H1 (cell line): ENCODE results near the gene KLHL29. TPM values are rescaled to one million over a fixed set of nuclear protein-coding genes. Genes with fewer than 3 reads are reported as not detected.

Source experiments
- CTCF ChIA-PET: fragments of 300-600 bp; sonication (Branson Sonifier 250); formaldehyde crosslinking; loops from one replicate; lab custom pipeline; 2021; ENCODE audit not compliant: partially characterized antibody; lab: Charles Lee
- POLR2A ChIA-PET: fragments of 300-600 bp; sonication (Branson Sonifier 250); formaldehyde crosslinking; loops from one replicate; lab custom pipeline; 2021; ENCODE audit warnings: inconsistent platforms; ENCODE audit not compliant: partially characterized antibody; lab: Charles Lee
- DNase-seq, 2 experiments: peaks; one replicate each; pipeline versions ENCODE4 v3.0.0 to v3.0.0-alpha.2; 2010 to 2022; ENCODE audit warnings: low spot score in 2 of 2, low read depth in 1 of 2, mixed read lengths in 1 of 2
- FAIRE-seq: peaks from 2 replicates; lab custom pipeline; 2011; peaks lifted over from hg19 to GRCh38; lab: Jason Lieb, UNC
- H2AFZ ChIP-seq: 2 replicates; pipeline ENCODE4 v1.8.1; 2012; ENCODE audit warnings: low read length, inconsistent platforms
- H2AK5ac ChIP-seq: 2 replicates; pipeline ENCODE4 v1.6.1; 2013; ENCODE audit warnings: low read depth, low read length
- H2BK120ac ChIP-seq: replicated peaks from 2 replicates; pipeline ENCODE3; 2013; ENCODE audit warnings: low read depth, low read length, inconsistent platforms
- H2BK12ac ChIP-seq: 2 replicates; pipeline ENCODE4 v1.6.1; 2013; ENCODE audit warnings: low read depth, low read length
- H2BK15ac ChIP-seq: 2 replicates; pipeline ENCODE4 v1.6.1; 2013; ENCODE audit warnings: low read length
- H2BK20ac ChIP-seq: 2 replicates; pipeline ENCODE4 v1.6.1; 2013; ENCODE audit warnings: low read length
- H2BK5ac ChIP-seq: 2 replicates; pipeline ENCODE4 v1.6.1; 2013; ENCODE audit warnings: low read depth, low read length
- H3K14ac ChIP-seq: 2 replicates; pipeline ENCODE4 v1.6.1; 2013; ENCODE audit warnings: inconsistent platforms; ENCODE audit not compliant: insufficient read length
- H3K18ac ChIP-seq: 2 replicates; pipeline ENCODE4 v1.6.1; 2013; ENCODE audit warnings: low read length; ENCODE audit errors: extremely low read depth
- H3K23ac ChIP-seq: 2 replicates; pipeline ENCODE4 v1.6.1; 2013; ENCODE audit warnings: inconsistent platforms; ENCODE audit not compliant: insufficient read length
- H3K23me2 ChIP-seq: 2 replicates; pipeline ENCODE4 v1.6.1; 2013; ENCODE audit warnings: low read depth, low read length
- H3K27ac ChIP-seq: 2 replicates; pipeline ENCODE4 v1.6.1; 2011; ENCODE audit warnings: low read depth, low read length, inconsistent platforms
- H3K27me3 ChIP-seq, 4 experiments: replicated peaks in 1 of 4; 1 replicate in 1 of 4; 2 replicates in 3 of 4; pipeline versions ENCODE4 v1.6.1 to v1.8.1; 2011 to 2013; ENCODE audit warnings: low read length in 3 of 4, mild to moderate bottlenecking in 3 of 4, inconsistent platforms in 2 of 4, mixed read lengths in 2 of 4, moderate library complexity in 1 of 4; ENCODE audit not compliant: control insufficient read depth in 3 of 4, insufficient read depth in 3 of 4; ENCODE audit errors: extremely low read depth in 1 of 4
- H3K36me3 ChIP-seq, 4 experiments: 2 replicates each; pipeline versions ENCODE4 v1.6.1 to v1.8.1; 2011 to 2013; ENCODE audit warnings: mild to moderate bottlenecking in 4 of 4, low read length in 3 of 4, moderate library complexity in 2 of 4, control low read depth in 1 of 4, inconsistent platforms in 1 of 4; ENCODE audit not compliant: insufficient read depth in 4 of 4, control insufficient read depth in 2 of 4
- H3K4ac ChIP-seq: replicated peaks from 2 replicates; pipeline ENCODE3; 2013; ENCODE audit warnings: low read length, low read depth, mixed read lengths, inconsistent platforms; ENCODE audit not compliant: insufficient read length
- H3K4me1 ChIP-seq, 4 experiments: replicated peaks in 1 of 4; 1 replicate in 1 of 4; 2 replicates in 3 of 4; pipeline versions ENCODE4 v1.6.1 to v1.8.1; 2011 to 2013; ENCODE audit warnings: low read length in 3 of 4, inconsistent platforms in 2 of 4, mixed read lengths in 1 of 4; ENCODE audit not compliant: insufficient read depth in 4 of 4, control insufficient read depth in 3 of 4
- H3K4me2 ChIP-seq, 2 experiments: 2 replicates each; pipeline versions ENCODE4 v1.6.1 to v1.8.1; 2011 to 2013; ENCODE audit warnings: low read depth in 2 of 2, low read length in 2 of 2, control low read depth in 1 of 2, inconsistent platforms in 1 of 2, mild to moderate bottlenecking in 1 of 2; ENCODE audit not compliant: insufficient read depth in 1 of 2
- H3K4me3 ChIP-seq, 4 experiments: fragments of 200-600, 300-600 bp in 1 of 4; sonication (generic), shearing (Covaris generic), sonication (Bioruptor Twin) in 1 of 4; 2 replicates each; pipeline versions ENCODE4 v1.5.1 to v1.8.1; 2011 to 2016; ENCODE audit warnings: low read length in 4 of 4, low read depth in 3 of 4, control low read depth in 2 of 4, inconsistent platforms in 2 of 4, mild to moderate bottlenecking in 2 of 4, mixed read lengths in 1 of 4, moderate library complexity in 1 of 4; ENCODE audit not compliant: insufficient read depth in 2 of 4; ENCODE audit errors: extremely low read depth in 1 of 4
- H3K56ac ChIP-seq: replicated peaks from 2 replicates; pipeline ENCODE3; 2013; ENCODE audit warnings: low read depth, mild to moderate bottlenecking, mixed read lengths, low read length, inconsistent platforms; ENCODE audit not compliant: insufficient read length
- H3K79me1 ChIP-seq: 2 replicates; pipeline ENCODE4 v1.6.1; 2013; ENCODE audit warnings: low read depth, low read length, control low read depth
- H3K79me2 ChIP-seq, 2 experiments: 2 replicates each; pipeline versions ENCODE4 v1.6.1 to v1.8.1; 2012 to 2013; ENCODE audit warnings: low read length in 2 of 2, mild to moderate bottlenecking in 2 of 2, inconsistent platforms in 1 of 2; ENCODE audit not compliant: insufficient read depth in 2 of 2, control insufficient read depth in 1 of 2
- H3K9ac ChIP-seq, 4 experiments: replicated peaks in 1 of 4; 1 replicate in 1 of 4; 2 replicates in 3 of 4; pipeline versions ENCODE4 v1.6.1 to v1.8.1; 2011 to 2013; ENCODE audit warnings: low read depth in 3 of 4, low read length in 3 of 4, control low read depth in 2 of 4, mild to moderate bottlenecking in 2 of 4, moderate library complexity in 2 of 4, inconsistent platforms in 1 of 4; ENCODE audit errors: extremely low read depth in 1 of 4
- H3K9me3 ChIP-seq, 2 experiments: 2 replicates each; pipeline versions ENCODE4 v1.6.1 to v1.8.1; 2012 to 2013; ENCODE audit warnings: mild to moderate bottlenecking in 2 of 2, moderate library complexity in 2 of 2, control low read depth in 1 of 2, inconsistent platforms in 1 of 2, low read depth in 1 of 2, low read length in 1 of 2, mixed read lengths in 1 of 2; ENCODE audit not compliant: insufficient read depth in 2 of 2
- H4K20me1 ChIP-seq, 2 experiments: replicated peaks in 1 of 2; 2 replicates each; pipeline versions ENCODE3 to v1.8.1; 2011 to 2013; ENCODE audit warnings: inconsistent platforms in 2 of 2, low read length in 2 of 2, mild to moderate bottlenecking in 1 of 2; ENCODE audit not compliant: insufficient read depth in 2 of 2, control insufficient read depth in 1 of 2
- H4K5ac ChIP-seq: 2 replicates; pipeline ENCODE4 v1.6.1; 2013; ENCODE audit warnings: low read length, low read depth, mixed read lengths, inconsistent platforms; ENCODE audit not compliant: insufficient read length
- H4K8ac ChIP-seq: 2 replicates; pipeline ENCODE4 v1.8.0; 2013; ENCODE audit warnings: mild to moderate bottlenecking, moderate library complexity, low read length, inconsistent platforms; ENCODE audit not compliant: insufficient read depth; ENCODE audit errors: extremely low read depth
- H4K91ac ChIP-seq: replicated peaks from 2 replicates; pipeline ENCODE3; 2013; ENCODE audit warnings: low read length, mixed read lengths, inconsistent platforms; ENCODE audit not compliant: insufficient read length
- BACH1 ChIP-seq: IDR thresholded peaks from 2 replicates; pipeline ENCODE4 v1.6.1; 2012; ENCODE audit warnings: low read length, improper control_type of control experiment
- CBX8 ChIP-seq: fragments of 300-800, 300-1000 bp; sonication (generic); IDR thresholded peaks from 2 replicates; pipeline ENCODE4 v1.7.1; 2016; ENCODE audit warnings: low read depth, low read length, borderline replicate concordance
- CEBPB ChIP-seq: IDR thresholded peaks from 2 replicates; pipeline ENCODE4 v1.6.1; 2012; ENCODE audit warnings: low read depth, low read length
- HDAC2 ChIP-seq, 2 experiments: fragments of 300-600 bp in 1 of 2; sonication (generic) in 1 of 2; IDR thresholded peaks; 2 replicates each; pipeline ENCODE4 v1.6.1; 2011 to 2012; ENCODE audit warnings: low read depth in 2 of 2, low read length in 2 of 2, mild to moderate bottlenecking in 2 of 2, moderate library complexity in 2 of 2, borderline replicate concordance in 1 of 2, inconsistent platforms in 1 of 2
- JUN ChIP-seq: IDR thresholded peaks from 2 replicates; pipeline ENCODE4 v1.6.1; 2011; ENCODE audit warnings: low read depth, mild to moderate bottlenecking, improper control_type of control experiment, low read length
- KDM1A ChIP-seq: fragments of 200-600, 300-600 bp; sonication (generic); IDR thresholded peaks from 2 replicates; pipeline ENCODE4 v1.7.1; 2016; ENCODE audit warnings: mild to moderate bottlenecking, low read length, borderline replicate concordance
- KDM5A ChIP-seq: fragments of 200-600 bp; IDR thresholded peaks from 2 replicates; pipeline ENCODE4 v1.7.1; 2012; ENCODE audit warnings: mild to moderate bottlenecking, low read length, inconsistent platforms, mixed read lengths
- POLR2AphosphoS5 ChIP-seq: IDR thresholded peaks from 2 replicates; pipeline ENCODE4 v1.6.1; 2011; ENCODE audit warnings: low read depth, low read length
- SIX5 ChIP-seq: IDR thresholded peaks from 2 replicates; pipeline ENCODE4 v1.6.1; 2011; ENCODE audit warnings: mild to moderate bottlenecking, low read depth, low read length
- SRF ChIP-seq: IDR thresholded peaks from 2 replicates; pipeline ENCODE4 v1.6.1; 2011; ENCODE audit warnings: mild to moderate bottlenecking, low read depth, low read length, moderate library complexity
- SUZ12 ChIP-seq: fragments of 200-600 bp; sonication (generic); IDR thresholded peaks from 2 replicates; pipeline ENCODE4 v1.6.1; 2012; ENCODE audit warnings: mild to moderate bottlenecking, inconsistent platforms, low read length, moderate library complexity, mixed read lengths
- TEAD4 ChIP-seq: IDR thresholded peaks from 2 replicates; pipeline ENCODE4 v1.6.1; 2012; ENCODE audit warnings: low read depth, low read length, inconsistent platforms, mixed read lengths
- WGBS, 2 experiments: shearing (Covaris generic) in 1 of 2; methylation state at CpG; one replicate each; pipeline versions ENCODE4 v1.1.6 to v1.1.7; 2013 to 2015; ENCODE audit warnings: low lambda C conversion rate in 2 of 2, mixed read lengths in 2 of 2, inconsistent platforms in 1 of 2, low coverage in 1 of 2, missing lambda C conversion rate in 1 of 2; ENCODE audit not compliant: insufficient replicate concordance in 2 of 2, insufficient coverage in 1 of 2, insufficient read length in 1 of 2; ENCODE audit errors: extremely low coverage in 1 of 2, missing lambda C conversion rate in 1 of 2; 5-methylcytosine and 5-hydroxymethylcytosine counted together
- polyA plus RNA-seq, 7 experiments: library from polyadenylated mRNA; depleted of rRNA in 3 of 7; stranded (reverse) in 5 of 7; unstranded in 2 of 7; fragments of >200 nt in 5 of 7; fragments of 200-250 nt in 2 of 7; gene quantifications; 1 replicate in 5 of 7; 2 replicates in 1 of 7; 4 replicates in 1 of 7; pipeline versions ENCODE4 v1.2.1 to v1.2.3, GENCODE V29; 2011 to 2013; ENCODE audit warnings: missing spikeins in 2 of 7, mixed read lengths in 2 of 7
- total RNA-seq: library from RNA; stranded (reverse); fragmentation: NEBNext Ultra II Directional; extraction: Animal tissue kit (Norgen Biotek cat#: 25700); gene quantifications from 2 replicates; pipeline ENCODE4 v1.2.1, GENCODE V29; 2021

The KLHL29 gene
- total and polyA plus RNA-seq, 2 of the 8 experiments (the other 6 are each of a cell fraction or from before 2014, with no cell fraction given) = 1.1 to 4.7 TPM

DNA sequence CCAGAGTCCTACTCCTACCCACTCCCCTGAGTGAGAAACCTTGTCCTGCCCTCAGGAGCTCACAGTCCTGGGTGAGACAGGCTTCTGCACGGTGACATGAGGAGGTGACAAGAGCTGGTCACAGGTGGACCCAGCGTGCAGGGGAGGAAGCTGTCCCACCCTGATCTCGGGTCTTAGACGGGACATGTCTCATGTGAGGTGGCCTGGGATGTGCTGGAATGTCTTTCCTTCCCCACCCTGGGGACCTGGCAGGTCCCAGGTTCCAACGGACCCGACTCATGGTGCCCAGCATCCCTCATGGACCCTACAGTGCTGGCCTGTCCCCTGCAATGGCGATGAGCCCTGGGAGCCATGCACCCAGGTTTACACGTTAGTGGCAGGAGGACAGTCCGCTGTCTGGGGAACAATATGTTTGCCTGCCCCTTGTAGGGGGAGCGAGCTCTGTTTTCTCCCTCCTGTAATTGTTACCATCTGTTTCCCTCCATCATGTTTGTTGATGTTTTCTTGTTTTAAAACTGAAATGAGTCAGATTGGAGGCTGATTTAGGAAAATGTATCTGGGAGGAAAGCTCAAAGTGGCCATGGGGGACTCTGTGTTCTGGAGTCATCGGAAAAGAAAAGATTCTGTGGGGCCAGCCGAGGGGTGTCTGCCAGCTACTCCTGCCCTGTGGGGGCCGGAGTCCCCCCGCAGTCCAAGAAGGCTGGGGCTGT is 238.1 kb downstream of the KLHL29 start:
- FAIRE-seq = no peak
- no peak overlapping the region for H3K4ac ChIP-seq
- no peak overlapping the region for H3K56ac ChIP-seq
- WGBS, 2 experiments = 84% methylated on average over 14 of the region's 14 CpGs; no CpG with 5 or more reads in 1 of the 2 experiments
- no peak overlapping the region for H2BK120ac ChIP-seq
- no peak overlapping the region for H2BK20ac ChIP-seq
- no peak overlapping the region for H2BK12ac ChIP-seq
- H4K5ac ChIP-seq = no peak overlapping the region
- H4K20me1 ChIP-seq = no peaks in the 10 kb centered on the region
- no peak overlapping the region for H3K9ac ChIP-seq
- no peak overlapping the region for H2BK15ac ChIP-seq
- H3K4me1 ChIP-seq = peaks cover 0 to 6% (median 0%) of the 10 kb centered on the region in 4 experiments; a peak in 1 of 7 replicates
- ChIA-PET CTCF (interaction anchor here (0.6 to 8.8 kb wide), 29 partner anchors 9 to 330 kb away, joined by 3 to 148 read pairs (median 4); no protein-coding TSS in a partner anchor), POLR2A (no interaction called here)
- no peak for DNase-seq
- H4K8ac ChIP-seq = no peak overlapping the region; the same call in 1 of the 2 replicates
- no peak overlapping the region for H3K27ac ChIP-seq
- no peak overlapping the region for H2AFZ ChIP-seq
- no peak overlapping the region for H3K4me3 ChIP-seq
- H3K14ac ChIP-seq = no peak overlapping the region
- H3K23me2 ChIP-seq = no peaks in the 10 kb centered on the region
- no peak overlapping the region for H2BK5ac ChIP-seq
- H3K36me3 ChIP-seq = no peaks in the 10 kb centered on the region
- H2AK5ac ChIP-seq = no peak overlapping the region
- no peak overlapping the region for H4K91ac ChIP-seq
- no peaks in the 10 kb centered on the region for H3K79me1 ChIP-seq
- no peak overlapping the region for H3K18ac ChIP-seq
- peaks cover 0 to 8% of the 10 kb centered on the region in 2 experiments; a peak in 2 of 4 replicates for H3K9me3 ChIP-seq
- H3K4me2 ChIP-seq = no peak overlapping the region
- H3K23ac ChIP-seq = no peak overlapping the region
- no peaks in the 10 kb centered on the region for H3K79me2 ChIP-seq
- no peaks in the 10 kb centered on the region; a peak in 1 of 7 replicates for H3K27me3 ChIP-seq
- no peak for TF ChIP-seq BACH1
- TF ChIP-seq HDAC2 (IDR thresholded peaks at IDR 0.05; ENCODE audit: borderline replicate concordance in 1 of 2, low read depth in 2 of 2, low read length in 2 of 2) = no peak
- no peak for TF ChIP-seq SUZ12
- TF ChIP-seq KDM5A = no peak
- no peak for TF ChIP-seq SIX5
- no peak for TF ChIP-seq CEBPB
- no peak for TF ChIP-seq JUN
- TF ChIP-seq KDM1A = no peak
- TF ChIP-seq TEAD4 = no peak
- no peak for TF ChIP-seq CBX8
- TF ChIP-seq SRF = no peak
- no peak for TF ChIP-seq POLR2AphosphoS5
